Measurements from ENCODE around the gene ASPHD1. TPM values are rescaled to one million over a fixed set of nuclear protein-coding genes. Genes with fewer than 3 reads are reported as not detected.
"Not testable (repeated sequence)": the region's sequence is repeated elsewhere in the genome, so short reads cannot be mapped to it uniquely, and the experiment has no call there.

ASPHD1 gene, protein sequence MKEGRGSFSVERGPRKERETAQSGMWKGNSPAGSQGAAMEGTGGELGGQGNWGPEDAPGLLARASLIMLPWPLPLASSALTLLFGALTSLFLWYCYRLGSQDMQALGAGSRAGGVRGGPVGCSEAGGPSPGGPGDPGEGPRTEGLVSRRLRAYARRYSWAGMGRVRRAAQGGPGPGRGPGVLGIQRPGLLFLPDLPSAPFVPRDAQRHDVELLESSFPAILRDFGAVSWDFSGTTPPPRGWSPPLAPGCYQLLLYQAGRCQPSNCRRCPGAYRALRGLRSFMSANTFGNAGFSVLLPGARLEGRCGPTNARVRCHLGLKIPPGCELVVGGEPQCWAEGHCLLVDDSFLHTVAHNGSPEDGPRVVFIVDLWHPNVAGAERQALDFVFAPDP
- 2.6 and 4.8 TPM in 2 replicates for total RNA-seq (2014; rRNA removed; shearing (Covaris generic))

DNA sequence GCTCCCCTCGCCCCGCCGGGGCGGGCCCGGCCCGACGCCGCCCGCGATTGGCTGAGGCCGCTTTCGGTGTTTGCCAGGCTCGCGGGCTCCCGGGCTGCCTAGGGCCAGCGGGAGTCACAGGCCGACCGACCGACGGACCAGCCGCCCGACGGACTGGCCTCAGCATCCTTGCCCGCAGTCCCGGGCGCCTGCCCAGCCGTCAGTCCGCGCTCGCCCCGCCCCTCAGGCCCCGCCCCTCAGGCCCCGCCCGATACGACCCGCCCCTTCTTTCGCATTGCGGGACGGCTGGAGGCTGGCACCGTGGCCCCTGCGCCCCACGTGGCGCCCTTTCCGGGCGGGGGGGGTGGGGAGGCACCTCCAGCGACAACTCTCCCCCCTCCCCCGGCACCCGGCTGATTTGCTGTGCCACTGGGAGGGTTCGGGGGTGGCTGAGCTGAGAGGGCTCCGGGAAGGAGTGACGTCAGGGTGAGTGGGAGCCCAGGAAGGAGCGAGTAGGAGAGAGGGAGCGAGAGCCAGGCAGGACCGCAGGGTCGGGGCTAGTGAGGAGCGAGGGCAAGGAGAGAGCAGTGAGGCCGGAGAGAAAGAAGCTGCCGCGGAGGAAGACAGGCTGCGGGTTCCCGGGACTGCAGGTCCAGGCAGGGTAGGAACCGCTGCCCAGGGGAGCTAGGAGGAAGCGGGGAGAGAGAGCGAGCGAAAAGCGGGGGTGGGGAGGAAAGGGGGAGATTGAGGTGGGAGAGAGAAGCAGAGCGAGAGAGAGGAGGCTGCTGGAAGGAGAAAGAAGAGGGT lies at the start of gene ASPHD1:
Gene ASPHD1, plus strand, starts transcription at position 387 of the 786 bp plus-strand sequence. CDS start 484 bp downstream, outside the sequence.
- DNase-seq (ENCODE audit: low read depth) = peak; percentile 78

DNA sequence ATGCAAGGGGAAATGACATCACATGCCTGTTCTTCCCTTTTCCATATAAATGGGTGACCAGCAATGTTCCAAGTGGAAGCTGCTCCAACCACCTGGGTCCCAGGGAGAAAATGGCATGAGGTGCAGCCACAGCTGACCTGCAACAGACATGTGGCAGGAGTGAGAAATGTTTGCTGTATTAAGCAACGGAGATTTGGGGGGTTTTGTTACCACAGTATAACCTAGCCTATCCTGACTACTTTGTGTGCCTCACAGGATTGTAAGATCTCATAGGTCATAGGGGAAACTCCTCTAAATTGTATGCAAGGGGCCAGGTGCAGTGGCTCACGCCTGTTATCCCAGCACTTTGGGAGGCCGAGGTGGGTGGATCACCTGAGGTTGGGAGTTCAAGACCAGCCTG lies 49.3 kb upstream of the ASPHD1 start:
- no peak for DNase-seq (ENCODE audit: low read depth)

DNA sequence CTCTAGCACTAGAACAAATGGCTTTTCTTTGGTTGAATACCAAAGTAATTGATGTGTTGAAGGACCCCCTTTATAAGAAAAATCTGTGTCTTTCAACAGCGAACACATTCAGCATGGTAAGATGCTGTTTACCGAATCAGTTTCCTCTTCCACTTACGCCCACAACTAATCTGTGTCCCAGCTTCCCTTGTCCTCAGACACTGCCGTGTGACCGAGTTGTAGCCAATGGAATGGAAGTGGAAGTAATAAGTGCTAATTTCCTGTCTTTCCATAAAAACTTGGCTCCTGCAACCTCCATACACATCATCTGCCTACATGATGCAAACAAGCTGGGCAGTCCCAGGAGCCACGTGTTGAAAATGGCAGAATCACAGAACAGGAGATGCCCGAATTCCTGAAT lies 47.6 kb upstream of the ASPHD1 start:
- peak; percentile 41 for DNase-seq (ENCODE audit: low read depth)

DNA sequence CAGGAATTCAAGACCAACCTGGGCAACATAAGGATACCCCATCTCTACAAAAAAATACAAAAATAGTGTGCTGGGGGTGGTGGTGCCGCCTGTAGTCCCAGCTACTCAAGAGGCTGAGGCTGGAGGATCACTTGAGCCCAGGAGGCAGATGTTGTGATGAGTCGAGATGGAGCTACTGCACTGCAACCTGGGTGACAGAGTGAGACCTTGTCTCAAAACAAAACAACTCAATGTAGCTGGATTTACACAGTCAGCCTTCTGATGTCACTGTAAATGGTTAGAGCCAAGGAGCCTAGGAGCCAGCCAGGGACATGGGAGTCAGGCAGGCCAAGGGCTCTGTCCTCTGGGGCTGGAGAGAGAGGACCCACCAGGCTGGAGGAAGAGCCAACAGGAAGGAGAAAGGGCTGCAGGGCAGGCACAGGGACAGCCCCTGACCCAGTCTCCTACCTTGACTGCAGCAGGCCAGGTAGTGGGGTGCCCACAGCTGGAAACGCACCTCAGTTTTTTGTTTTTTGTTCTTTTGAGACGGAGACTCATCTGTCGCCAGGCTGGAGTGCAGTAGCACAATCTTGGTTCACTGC lies 45.7 kb upstream of the ASPHD1 start:
- DNase-seq (ENCODE audit: low read depth) = no peak

DNA sequence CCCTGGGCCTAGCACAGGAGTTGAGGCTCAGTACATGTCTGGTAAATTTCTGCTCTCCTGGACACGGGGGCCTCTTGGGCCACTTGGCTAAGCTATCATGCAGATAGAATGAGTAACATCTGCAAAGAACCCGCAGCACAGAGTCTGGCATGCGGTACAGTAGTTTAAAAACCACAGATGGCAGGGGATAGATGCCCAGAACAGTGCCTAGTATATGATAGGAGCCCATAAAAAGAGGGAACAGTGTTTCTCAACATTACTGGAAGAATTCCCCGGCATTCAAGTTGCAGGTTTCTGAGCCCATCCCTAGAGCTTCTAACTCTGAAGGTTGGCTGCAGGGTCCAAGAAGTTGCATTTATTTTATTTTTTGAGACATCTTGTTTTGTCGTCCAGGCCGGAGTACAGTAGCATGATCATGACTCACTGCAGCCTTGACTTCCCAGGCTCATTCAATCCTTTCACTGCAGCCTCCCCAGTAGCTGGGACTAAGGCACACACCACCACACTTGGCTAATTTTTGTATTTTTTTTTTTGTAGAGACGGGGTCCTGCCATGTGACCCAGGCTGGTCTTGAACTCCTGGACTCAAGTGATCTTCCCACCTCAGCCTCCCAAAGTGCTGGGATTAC lies 43.0 kb upstream of the ASPHD1 start:
- DNase-seq (ENCODE audit: low read depth) = peak; percentile 89

DNA sequence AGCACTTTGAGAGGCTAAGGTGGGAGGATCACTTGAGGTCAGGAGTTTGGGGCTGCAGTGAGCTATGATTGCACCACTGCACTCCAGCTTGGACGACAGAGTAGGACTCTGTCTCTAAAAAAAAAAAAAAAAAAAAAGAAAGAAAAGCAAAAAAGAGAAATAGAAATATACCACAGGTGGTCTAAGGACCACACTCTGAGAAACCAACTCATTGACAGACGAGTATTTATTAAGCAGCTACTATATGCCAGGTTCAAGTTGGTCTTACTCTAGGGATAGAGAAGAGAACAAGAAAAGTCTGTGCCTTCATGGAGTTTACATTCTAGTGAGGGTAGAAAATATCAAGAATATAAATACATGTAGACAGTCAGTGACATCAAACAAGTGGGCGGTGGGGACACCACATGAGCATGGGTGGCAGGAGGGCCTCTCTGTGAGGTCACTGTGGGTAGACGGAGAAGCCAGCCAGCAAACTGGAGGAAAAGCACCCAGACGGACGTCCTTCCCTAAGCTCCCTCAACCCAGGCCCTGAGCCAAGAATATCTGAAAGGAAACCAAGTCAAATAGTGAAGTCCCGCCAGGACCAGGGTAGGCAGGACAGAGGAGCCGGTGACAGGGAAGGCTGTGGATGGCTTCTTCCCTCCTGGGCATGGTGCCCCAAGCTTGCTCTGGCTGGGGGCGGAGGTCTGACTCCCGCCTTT lies 42.0 kb upstream of the ASPHD1 start:
- no peak for DNase-seq (ENCODE audit: low read depth)

DNA sequence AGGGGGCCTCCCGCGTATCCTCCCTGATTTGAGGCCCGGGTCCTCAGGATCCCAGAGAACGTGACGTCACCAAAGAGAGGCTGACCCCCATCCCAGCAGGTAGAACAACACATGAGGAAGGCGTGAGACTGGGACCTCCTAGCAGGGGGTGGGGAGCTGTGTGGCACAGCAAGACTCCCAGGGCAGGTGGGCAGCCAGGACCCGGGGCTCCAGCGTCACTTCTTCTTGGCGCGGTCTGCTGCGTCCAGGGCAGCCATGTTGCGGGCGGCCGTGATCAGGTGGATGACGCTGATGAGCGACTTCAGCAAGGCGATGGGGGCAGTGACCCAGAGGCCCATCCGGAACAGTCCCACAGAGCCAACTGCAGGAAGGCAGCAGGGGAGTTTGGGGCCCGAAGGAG lies 41.3 kb upstream of the ASPHD1 start:
- no peak for DNase-seq (ENCODE audit: low read depth)

DNA sequence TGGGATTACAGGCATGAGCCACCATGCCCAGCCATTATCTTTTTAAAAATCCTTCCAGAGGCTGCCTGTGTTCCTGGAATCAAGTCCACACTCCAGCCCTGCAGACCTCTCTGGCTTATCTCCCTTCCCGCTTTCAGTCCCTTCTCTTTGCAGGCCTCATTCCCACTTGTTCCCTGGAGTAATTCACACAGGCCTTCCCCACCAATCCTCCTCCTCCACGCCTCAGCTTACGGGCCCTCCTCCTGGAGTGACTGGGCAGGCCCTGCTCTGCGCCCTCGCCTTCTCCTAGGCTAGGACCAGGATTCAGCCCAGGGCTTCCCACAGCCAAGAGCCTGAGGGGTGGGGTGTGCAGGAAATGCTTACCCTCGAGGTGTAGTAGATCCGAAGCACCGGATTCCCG lies 40.1 kb upstream of the ASPHD1 start:
- DNase-seq (ENCODE audit: low read depth) = no peak

DNA sequence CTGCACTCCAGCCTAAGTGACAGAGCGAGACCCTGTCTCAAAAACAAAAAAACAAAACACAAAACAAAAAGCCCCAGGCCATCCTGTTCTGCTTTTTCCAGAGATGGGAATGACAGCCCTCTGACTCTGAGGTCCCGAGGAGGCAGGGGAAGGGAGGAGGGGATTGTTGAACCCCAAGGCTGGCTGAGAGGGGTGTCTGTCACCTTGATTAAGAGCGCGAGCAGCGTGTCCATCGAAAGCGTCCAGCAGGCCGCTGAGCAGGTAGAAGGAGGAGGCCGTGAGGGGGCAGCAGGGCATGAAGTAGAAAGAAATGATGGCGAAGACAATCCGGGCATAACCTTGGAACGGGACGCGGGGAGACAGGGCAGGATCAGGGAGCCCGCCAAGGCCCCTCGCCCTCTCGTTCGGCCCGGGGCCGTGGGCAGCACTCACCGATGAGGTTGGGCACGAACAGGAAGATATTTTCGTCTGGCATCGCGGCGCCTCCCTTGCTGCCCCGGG lies 37.9 kb upstream of the ASPHD1 start:
- DNase-seq (ENCODE audit: low read depth) = no peak

DNA sequence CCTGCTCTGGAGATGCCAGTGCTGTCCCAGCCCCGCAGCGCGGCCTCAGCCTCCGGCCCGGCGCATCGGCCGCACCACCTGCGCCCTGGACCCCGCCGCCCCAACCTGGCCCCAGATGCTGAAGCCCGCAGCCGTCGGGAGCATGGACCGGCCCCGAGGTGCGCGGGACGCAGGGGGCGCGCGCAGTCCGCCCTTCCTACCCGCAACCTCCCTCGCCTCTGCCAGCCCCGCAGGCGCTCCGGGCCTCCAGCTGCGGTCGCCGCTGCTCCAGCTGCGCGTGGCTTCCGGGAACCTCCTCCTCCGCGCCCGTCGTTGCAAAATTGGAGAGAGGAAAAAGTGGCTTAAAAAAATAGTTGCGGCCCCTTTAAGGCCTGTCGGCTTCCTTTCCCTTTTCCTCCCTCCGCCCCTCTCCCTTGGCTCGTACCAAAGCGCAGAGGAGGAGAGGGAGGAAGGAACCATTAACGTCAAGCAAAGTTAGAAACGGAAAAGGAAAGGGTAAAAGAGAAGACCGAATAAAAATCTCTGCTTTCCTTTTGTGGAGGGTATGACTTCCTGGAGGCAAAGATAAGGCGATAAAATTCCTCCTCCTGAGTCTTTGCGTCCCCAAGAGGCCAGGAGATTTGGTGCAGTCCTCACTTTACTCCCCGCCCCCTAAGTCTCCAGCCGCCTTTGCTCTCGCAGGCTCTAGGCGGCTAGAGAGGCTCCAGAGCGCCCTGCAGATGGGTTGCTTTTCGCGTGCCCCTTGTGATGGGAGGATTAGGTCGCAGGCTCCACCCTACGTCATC lies 37.2 kb upstream of the ASPHD1 start, which contains the start of gene CDIPT:
Gene CDIPT, minus strand, starts transcription at position 343 of the 785 bp plus-strand sequence. CDS start 369 bp downstream, outside the sequence.
- peak; percentile 93 for DNase-seq (ENCODE audit: low read depth)

DNA sequence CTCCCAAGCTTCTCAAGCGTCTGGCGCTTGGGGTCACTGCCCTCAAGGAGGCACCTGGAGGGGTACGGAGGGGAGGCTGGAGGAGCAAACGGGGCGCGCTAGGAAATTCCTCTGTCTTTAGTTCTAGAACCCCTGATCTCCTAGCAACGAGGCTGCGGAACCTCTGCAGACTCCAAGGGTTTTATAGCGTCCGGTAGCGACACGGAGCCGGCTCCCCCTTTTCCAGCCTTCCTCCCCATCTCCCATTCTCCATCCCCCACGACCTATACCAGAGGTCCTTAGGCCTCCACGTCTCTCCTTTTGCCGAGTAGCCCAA lies 36.7 kb upstream of the ASPHD1 start:
- DNase-seq (ENCODE audit: low read depth) = no peak

DNA sequence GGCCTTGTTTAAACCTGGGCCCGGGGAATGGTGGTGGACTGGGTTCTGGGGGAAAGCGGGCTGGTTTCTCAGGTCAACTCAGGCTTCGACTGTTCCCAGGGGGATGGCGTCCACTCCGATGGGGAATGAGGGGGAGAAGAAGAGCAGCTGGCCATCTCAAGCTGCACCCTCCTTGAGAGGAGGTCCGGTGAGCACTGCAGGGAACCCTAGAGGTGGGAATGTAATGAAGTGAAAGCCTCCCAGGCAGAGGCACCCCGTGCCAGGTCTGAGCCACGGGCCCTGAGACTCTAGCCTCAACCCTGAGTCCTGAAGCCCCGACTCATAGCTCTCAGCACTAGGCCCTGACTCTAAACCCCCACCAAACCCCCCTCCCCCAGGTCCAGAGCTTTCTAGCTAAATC lies 36.1 kb upstream of the ASPHD1 start:
- DNase-seq (ENCODE audit: low read depth) = no peak

DNA sequence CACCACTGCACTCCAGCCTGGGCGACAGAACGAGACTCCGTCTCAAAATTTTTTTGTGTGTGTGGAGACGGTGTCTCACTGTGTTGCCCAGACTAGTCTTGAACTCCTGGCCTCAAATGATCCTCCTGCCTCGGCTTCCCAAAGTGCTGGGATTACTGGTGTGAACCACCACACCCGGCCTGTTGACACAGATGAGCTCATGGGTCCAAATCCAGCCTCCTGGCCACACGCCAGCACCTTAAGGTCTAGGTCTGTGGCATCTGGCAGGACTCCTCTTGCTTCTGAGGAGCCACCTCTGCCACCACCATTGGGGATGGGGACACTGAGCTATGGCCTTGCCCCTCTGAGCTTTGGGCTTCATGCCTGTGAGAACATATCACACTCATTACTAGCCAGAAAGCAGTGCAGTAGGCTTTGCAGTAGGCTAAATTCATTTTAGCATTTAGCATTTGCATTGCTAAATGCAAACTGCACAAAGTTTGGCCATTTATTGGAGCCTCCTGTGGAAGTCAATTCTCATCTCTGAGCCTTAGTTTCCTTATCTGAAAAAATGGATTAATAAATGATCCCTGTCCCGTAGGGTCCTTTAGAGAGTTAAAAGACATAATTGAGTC lies 31.8 kb upstream of the ASPHD1 start:
- DNase-seq (ENCODE audit: low read depth) = no peak

DNA sequence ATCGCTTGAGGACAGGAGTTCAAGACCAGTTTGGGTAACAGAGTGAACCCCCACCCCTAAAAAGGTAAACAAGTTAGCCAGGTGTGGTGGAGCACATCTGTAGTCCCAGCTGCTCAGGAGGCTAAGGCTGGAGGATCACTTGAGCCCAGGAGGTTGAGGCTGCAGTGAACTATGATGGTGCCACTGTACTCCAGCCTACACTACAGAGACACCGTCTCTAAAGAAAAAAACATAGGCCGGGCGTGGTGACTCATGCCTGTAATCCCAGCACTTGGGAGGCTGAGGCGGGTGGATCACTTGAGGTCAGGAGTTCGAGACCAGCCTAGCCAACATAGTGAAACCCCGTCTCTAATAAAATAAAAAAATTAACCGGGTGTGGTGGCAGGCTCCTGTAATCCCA lies 31.2 kb upstream of the ASPHD1 start:
- DNase-seq (ENCODE audit: low read depth) = not testable (repeated sequence)

DNA sequence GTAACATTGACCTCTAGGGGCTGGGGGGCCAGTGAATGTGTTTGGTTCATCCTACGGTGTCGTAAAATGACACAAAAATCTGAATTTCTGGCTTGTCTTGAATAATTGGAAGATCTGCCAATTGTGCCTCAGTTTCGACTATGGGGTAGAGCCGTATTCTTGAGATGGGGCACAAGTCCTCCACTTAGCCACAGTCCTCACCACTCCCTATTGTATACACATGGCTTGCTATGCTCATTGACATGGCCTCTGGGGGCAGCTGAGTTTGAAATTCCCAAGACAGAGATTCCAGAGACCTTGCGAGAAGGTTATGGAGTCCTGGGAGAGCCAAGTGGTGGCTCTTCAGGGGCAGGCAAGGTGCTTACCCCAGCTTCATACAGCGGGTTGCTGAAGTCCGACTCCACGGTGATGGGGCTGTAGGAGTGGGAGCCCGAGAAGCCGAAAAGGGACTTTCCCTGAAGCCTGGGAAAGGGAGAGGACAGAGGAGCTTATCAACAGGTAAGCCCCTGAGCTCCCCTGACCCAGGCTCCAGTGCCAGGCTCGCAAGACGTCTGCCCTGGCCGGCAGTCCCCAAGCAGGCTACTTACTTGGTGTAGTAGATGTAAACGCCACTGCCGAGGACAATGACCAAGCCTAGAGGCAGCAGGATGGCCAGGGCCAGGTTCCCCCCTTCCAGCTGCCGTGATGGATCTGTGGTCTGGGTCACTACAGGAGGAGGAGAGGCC lies 28.3 kb upstream of the ASPHD1 start:
- DNase-seq (ENCODE audit: low read depth) = no peak

DNA sequence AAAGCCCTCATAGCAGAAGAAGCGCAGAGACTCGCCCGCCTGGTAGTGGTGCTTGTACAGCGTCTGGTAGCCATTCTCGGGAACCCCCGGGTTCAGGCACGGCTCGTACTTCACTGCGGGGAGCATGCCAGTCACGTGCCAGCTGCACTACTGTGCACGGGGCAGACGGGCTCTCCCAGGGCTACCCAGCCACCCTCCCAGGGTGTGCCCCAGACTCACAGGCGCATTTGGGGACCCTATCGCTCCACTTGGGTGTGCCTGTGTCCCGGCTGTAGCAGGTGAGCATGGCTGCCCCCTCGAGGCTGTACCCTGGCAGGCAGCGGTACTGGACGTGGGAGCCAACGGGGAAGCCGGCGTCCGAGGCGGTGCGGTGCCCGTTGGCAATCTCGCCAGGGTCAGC lies 27.0 kb upstream of the ASPHD1 start:
- no peak for DNase-seq (ENCODE audit: low read depth)

DNA sequence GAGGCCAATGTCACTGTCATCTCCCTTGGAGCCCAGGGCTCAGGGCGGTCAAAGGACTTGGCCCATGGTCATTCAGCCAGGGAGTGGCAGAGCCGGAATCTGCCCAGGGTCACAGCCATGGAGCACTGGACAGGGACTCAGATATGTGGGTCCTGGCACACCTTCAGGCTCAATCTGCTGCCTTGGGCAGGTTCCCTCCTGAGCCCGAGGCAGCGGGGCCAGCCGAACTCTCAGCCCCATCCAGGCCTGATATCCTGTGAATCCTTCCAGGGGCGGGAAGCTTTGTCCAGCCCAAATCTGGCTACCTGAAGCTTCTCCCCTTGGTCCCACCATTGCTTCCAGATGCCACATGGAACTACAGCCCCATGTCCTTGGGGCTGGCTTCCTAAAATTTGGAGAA lies 25.1 kb upstream of the ASPHD1 start:
- DNase-seq (ENCODE audit: low read depth) = no peak

DNA sequence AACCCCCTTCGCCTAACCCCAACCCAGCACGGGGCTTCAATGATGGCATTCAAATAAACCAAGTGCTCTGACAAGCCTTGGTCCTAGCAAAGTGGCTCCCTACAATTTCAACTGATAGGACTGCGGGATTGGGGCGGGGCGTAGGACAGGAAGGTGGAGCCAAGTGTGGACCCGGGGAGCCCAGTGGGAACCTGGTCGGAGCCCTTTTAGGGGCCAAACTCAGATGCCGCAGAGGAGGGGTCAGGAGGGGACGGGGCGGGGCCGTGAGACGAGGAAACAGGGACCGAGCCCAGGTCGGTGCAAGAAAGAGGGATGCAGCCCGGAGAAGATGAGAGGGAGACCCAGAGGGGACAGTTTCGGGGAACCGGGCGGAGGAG lies 24.1 kb upstream of the ASPHD1 start:
- no peak for DNase-seq (ENCODE audit: low read depth)

DNA sequence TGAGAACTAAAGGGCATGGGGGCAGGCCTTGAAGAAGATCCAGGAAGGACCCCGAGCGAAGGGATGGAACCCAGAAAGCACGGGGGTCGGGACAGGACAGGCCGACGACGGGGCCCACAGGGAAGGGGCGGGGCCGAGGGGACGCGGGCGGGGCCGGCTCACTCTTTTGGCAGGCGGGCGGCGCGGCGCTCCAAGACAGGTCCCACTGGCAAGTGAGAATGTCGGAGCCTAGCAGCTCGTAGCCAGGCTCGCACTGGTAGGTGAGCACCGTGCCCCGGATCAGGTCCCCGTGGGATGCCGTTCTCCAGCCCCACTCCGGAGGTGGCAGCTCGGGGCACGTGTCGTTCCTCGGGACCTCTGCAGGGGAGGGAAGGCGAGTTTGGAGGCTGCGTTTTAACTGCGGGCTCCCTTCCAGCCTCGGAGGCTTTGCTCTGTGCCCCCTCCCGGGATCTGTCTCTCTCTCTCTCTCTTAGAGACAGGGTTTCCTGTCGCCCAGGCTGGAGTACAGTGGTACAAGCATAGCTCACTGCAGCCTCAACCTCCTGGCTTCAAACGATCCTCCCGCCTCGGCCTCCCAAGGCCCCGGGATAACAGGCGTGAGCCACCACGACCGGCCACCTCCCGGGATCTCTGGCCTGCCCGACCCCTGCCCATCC lies 23.6 kb upstream of the ASPHD1 start:
- no peak for DNase-seq (ENCODE audit: low read depth)

Measured in RPMI7951 (cell line).